GM19463 (cell line): Measurements from ENCODE around the gene IER5L.

ENCODE experiments used
- ATAC-seq: cut with Tn5 transposase; IDR thresholded peaks from one replicate; pipeline ENCODE4 v1.9.1; 2021; ENCODE audit warnings: mild to moderate bottlenecking, moderate library complexity; ENCODE audit not compliant: unreplicated experiment

Gene IER5L

DNA sequence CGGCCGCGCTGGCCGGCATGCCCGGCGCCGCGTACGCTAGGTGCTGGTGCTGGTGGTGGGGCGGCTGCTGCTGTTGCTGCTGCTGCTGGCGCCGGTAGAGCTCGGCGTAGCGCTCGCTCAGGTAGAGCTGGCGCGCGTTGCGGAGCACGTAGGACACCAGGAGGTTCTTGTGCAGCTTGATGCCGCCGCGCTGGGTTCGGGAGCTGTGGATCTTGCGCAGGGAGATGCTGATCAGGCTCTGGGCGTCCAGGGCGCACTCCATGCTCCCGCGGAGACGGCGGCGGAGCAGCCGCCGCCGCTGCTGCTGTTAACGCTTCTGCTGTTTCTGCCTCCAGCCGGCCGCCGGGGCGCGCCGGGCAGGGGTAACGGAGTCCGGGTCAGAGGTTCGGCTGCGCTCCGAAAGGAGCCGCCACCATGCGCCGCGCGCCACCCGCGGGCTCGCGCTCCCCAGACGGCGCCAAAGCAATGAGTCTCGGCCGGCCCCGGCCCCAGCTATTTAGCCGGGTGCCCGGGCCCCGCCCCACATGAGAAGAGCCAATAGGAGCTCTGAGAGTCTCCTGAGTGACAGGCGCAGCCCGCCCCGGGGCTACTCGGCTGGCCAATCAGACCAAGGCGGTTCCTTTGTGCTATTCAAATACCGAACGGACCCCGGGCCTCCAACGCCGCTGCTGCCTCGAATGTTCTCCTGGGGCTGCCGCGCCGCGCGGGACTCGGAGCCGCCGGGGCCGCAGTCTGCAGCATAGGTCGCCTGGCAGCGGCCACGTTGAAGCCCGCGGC, at the start of gene IER5L:
TSS of gene IER5L (minus strand) at position 471 of the 777 bp plus-strand sequence. CDS start at position 262, 209 bp downstream.
- ATAC-seq, result peak; percentile 87

DNA sequence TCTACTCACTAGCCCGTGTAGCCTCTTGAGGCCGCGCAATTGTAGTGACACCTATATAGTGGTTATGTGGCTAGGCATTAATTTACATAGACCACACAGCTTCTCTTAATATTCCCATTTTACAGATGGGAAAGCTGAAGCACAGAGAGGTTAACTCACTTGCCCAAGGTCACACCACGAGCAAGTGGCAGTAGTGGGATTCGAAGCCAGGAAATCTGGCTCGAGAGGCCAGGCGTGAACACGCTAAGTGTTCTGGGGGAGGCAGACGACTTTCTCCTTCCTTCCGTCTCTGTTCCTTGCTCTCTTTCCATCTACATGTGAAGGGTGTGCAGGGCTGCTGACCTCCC, 49.8 kb upstream of the IER5L start:
- no peak for ATAC-seq

DNA sequence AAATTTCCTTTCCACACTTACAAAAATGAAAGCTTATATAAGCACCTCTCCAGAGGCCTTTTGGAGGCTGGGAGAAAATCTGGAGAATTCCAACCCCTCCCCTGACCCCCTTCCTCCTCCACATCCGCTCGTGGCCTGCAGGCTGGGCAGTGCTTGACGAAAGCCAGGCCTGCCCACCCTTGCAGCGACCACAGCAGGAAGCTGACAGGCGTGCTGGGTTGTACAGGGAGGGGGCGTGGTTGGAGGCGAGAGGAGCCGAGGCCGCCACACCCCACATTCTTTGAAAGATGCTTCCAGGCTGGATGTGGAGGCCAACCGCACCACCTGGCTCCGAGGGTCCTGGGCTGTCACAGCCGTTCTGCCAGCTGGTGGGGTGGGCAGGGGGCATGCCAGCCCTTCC, 47.8 kb upstream of the IER5L start:
- ATAC-seq, result no peak

DNA sequence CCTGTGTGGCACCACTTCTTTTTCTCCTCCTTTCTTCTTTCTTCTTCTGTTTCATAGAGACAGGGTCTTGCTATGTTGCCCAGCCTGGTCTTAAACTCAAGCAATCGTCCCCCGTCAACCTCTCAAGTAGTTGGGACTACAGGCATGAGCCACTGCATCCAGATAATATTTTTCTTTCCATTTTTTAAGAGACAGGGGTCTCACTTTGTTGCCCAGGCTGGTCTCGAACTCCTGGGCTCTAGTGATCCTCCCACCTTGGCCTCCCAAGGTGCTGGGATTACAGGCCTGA, 47.4 kb upstream of the IER5L start:
- no peak for ATAC-seq

DNA sequence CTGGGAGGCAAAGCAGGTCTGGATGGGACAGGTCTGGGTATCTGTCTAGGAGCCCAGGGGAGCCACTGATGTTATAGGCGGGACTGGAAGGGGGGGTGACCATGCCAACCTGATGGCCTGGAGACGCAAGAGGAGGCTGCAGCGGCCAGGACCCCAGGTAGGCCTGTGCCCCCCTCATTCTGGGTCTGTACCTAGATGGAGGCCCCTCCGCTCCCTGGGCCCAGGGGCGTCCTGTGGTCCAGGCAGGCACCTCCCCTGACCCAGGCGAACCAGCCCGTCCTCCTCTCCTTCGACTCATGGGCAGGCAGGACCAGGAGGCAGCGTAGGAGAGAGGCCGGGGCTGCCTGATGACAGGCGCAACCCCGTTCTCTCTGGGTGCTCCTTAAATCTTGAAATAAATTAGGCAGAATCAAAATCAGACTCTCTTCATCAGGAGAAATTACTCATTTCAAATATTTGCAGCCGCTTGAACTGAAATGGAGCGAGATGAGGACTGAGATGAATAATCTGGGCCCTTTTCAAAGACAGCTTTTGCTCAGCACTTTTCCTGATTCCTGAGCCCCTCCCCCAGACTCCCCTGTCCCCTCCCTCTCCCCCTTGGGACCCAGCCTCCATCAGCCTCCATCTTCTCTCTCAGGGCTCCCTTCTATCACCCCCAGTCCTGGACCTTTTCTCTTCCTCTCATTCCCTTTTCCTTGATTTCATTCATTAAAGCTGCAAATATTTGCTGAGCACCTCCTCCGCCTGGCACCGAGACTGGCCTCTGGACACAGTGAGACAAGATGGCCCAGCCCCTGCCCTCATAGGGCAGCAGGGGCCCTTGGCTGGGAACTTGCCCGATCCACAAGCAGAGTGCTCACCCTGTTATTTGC, 46.8 kb upstream of the IER5L start:
- no peak for ATAC-seq

DNA sequence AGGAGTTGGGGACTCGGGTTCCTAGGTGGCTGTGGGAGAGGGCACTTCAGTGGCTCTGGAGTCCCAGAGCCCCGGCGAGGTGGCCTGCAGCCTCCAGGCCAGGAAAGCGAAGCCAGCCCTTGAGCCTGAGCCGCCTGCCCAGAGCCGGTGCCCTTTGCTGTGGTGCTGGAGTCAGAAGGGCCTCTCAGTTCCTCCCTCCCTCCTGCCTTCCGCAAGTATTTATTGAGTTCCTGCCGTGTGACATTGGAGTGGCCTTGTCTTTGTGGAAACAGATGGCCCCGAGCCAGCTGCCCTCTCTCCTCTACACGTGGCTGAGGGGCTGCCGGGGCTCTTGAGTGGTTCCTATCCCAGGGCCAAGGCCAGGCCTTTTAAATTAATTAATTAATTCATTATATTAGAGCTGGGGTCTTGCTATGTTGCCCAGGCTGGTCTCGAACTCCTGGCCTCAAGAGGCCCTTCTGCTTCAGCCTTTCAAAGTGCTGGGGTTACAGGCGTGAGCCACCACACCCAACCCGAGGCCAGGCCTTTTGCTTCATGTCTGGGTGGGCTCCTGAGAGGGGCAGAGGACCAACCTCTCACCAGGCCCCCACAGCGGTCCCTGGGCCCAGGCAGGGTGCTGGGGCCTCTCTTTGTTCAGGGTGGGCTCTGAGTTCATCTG, 45.6 kb upstream of the IER5L start:
- no peak for ATAC-seq

DNA sequence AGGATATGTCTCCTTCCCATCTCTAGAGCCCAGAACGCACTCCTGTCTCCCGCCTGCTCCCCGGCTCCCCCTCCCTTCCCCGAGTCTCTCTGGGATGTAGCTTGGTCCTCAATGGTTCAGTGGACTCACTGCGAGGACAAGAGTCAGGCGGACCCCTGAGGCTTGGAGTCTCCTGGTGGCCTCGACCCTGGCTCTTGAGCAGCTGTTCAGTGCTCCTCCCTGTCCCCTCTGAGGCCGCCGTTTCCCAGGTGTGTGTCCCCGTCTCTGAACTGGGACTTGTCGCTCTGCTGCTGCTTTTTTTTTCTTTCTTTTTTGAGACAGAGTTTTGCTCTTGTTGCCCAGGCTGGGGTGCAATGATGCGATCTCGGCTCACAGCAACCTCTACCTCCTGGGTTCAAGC, 44.8 kb upstream of the IER5L start:
- no peak for ATAC-seq

DNA sequence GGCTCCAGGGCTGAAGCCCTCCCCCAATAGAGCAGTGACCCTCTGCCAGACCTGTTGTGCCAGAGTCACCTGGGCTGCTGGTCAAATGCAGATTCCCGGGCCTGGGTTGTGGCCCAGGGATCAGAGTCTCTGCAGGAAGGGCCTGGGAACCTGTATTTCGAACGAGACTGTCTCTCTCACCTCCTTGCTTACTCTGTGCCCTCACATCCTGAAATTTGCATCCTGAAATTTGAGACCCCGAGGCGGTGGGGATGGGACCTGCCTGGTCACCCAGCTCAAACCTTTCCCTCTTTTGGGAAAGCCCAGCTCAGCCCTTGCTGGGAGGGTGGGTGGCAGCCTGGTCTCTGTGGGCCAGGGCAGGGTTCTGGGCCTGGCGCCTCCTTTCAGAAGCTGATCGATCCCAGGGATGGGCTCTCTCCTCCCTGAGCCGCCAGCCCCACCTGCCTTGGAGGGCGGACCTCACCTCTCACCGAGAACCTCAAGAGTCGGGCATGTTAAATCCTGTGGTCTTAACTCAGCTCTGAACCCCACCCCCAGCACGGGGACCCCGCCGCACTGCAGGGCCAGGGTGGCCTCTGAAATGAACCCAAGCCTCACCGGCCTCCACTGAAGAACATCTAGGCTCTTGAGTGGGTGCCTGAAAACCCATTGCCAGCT, 44.0 kb upstream of the IER5L start:
- no peak for ATAC-seq

DNA sequence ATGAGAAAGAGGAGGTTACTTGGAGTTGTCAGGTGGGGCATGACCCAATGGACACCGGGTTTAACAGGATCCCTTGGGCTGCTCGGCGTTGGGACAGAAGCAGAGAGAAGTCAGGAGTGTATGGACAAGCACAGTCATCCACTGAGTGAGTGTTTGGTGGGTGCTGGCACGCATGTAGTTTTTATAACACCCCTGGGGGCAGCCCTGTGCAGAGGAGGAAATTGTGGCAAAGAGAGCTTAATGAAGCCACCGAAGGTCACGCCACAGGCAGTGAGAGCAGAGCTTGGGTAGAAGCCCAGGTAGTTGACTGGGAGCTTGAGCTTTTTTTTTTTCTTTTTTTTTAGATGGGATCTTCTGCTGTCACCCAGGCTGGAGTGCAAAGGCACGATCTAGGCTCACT, 43.2 kb upstream of the IER5L start:
- no peak for ATAC-seq

DNA sequence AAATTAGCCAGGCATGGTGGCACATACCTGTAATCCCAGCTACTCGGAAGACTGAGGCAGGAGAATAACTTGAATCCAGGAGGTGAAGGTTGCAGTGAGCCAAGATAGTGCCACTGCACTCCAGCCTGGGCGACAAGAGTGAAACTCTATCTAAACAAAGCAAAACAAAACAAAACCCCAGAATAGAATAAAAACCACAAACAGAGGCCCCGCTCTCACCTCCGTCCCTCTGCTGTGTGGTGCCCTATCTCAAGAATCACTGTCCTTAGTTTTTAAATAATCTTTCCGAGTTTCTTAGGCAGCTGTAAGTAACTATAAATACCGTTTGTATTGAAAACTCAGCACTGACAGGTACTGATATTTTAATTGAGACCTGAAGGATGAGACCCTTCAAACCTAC, 42.7 kb upstream of the IER5L start:
- no peak for ATAC-seq

DNA sequence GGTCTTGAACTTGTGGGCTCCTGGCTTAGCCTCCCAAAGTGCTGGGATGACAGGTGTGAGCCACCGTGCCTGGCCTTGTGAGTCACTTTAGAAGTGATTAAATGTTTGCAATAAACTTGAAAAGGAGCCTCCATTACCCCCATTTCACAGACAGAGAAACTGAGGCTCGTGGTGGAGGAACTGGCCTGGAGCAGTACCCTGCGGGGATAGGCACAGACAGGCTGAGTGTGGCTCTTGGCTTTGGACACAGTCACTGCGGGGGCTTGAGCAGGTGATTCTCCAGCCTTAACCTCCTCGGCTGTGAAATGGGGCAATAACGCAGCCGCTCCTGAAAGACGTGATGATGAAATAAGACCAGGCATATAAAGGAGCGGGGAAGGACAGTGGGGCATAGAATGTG, 40.9 kb upstream of the IER5L start:
- ATAC-seq, result no peak

DNA sequence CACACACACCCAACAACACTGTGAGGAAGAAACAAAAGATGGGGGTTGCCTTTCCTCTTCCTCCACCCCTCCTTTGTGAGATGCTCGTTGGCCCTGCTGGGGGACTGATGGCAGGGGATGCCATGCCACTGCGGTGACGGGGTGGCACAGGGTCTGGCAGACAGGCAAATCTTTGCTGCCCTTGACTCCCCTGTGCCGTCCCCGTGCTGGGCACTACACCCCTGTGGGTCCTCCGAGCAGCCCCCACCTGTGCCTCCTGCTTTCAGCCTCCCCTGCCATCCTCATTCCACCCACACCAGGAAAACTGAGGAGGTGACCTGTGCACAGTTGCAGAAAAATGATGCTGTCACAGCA, 40.2 kb upstream of the IER5L start:
- ATAC-seq, result no peak

DNA sequence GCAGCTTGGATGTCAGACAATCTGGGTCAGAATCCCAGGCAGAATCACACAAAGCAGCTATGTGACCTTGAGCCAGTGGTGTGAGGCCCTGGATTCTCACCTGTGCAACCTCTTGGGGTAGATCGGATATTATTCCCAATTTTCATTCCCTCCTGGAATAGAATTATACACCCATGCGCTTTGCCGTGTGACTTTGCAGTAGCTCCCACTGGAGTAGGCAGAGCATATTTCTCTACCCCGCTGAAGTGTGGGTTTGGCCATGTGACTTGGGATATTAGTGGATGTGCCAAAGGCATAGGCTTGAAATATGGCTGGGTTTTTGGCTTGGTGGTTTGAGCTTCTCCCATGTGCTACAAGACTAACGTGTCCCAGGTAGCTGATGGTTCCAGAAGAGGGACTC, 35.5 kb upstream of the IER5L start:
- no peak for ATAC-seq

DNA sequence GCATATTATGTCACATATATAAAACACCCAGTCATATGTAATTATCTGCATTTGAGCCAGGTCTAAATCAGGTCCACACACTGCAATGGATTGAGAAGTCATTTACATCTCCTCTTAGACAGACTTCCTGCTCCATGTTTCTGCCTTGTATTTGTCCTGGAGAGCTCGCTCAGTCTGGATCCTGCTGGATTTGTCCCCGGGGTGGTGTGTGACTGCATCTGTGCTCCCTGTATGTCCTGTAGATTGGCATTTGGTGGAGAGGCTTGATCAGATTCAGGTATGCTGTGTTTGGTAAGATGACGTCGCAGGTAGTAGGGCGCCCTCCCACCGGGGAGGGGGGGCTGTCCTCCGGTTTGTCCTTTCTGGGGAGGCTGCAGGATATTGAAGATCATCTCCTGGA, 33.6 kb upstream of the IER5L start:
- ATAC-seq, result no peak

DNA sequence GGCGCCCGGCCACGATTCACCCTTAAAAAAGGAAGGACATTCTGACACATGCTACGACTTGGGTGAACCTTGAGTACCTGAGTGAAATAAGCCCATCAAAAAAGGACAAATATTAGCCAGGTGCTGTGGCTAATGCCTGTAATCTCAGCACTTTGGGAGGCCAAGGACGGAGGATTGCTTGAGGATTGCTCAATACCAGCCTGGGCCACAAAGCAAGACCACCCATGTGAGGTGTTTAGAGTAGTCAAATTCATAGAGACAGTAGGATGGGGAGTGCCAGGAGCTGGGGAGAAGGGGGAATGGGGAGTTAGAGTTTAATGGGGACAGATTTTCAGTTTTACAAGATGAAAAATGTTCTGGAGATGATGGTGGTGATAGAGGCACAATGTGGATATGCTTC, 32.1 kb upstream of the IER5L start:
- no peak for ATAC-seq

DNA sequence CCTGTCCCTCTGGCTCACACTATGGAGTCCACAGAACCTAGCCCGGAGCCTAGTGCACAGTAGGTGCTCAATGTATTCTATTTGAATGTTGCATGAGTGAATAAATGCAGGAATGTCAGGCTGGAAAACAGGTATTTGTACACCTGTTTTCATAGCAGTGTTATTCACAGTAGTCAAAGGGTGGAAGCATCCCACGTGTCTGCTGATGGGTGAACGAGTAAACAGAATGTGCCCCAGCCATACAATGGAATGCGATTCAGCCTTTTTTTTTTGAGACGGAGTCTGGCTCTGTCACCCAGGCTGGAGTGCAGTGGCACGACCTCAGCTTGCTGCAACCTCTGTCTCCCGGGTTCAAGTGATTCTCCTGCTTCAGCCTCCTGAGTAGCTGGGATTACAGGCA, 31.5 kb upstream of the IER5L start:
- ATAC-seq, result no peak

DNA sequence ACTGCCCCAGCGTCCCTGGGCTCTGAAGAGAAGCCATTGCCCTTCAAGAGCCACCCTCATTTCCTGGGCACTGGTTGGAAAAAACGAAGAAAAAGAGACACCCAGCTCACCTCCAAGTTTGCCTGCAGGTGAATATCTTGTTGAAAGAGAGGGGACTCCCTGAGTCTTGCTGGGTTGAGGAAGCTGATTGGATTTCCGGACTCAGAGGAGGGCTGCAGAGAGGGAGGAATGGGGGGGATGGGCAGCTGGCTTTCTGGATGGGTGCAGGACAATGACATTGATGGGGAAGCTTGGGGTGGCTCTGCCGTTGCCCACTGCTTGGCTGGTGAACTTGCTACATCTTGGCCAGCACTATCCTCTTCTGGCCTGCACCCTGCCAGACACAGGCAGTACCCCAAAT, 31.0 kb upstream of the IER5L start:
- no peak for ATAC-seq

DNA sequence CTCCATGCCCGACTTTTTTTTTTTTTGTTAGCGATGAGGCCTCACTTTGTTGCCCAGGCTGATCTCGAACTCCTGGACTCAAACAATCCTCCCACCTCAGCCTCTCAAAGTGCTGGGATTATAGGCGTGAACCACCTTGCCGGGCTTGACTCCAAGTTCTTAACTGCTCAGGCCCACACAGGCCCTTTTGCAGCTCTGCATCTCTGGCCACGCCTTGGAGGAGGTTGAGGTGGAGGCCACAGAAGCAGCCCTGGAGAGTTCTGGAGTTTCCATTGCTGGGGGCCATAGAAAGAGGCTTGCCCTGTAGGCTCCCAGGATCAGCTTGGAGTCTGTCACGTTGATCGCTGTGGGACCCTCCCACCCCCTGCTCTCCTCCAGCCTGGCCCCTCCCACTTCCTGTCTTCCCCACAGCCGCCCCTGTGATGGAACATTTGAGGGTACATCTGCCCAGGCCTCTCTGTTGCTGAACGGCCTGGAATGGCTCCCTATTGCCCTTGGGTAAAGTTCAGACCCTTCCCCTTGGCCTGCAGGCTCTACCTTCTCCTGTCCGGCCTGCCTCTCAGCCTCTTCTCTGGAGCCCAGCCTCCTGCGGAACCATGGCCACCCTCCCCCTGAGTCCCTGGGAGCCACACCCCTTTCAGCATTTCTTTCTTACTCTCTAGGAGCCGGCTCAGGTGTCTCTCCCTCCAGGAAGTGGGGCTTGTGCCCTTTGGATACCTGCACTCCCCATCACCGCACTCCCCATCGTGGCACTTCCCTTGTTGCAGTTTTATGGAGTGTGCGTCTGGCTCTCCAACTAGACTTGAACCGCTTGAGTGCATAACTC, 30.4 kb upstream of the IER5L start:
- ATAC-seq, result no peak

DNA sequence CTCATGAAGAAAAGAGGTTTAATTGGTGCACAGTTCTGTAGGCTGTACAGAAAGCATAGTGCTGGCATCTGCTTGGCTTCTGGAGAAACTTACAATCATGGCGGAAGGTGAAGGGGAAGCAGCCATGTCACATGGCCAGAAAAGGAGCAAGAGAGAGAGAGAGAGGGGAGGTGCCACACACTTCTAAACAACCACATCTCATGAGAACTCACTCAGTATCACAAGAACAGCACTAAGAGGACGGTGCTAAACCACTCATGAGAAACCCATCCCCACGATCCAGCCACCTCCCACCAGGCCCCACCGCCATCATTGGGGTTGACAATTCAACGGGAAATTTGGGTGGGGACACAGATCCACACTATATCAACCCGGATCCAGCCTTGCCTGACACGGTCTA, 28.8 kb upstream of the IER5L start:
- ATAC-seq, result no peak

DNA sequence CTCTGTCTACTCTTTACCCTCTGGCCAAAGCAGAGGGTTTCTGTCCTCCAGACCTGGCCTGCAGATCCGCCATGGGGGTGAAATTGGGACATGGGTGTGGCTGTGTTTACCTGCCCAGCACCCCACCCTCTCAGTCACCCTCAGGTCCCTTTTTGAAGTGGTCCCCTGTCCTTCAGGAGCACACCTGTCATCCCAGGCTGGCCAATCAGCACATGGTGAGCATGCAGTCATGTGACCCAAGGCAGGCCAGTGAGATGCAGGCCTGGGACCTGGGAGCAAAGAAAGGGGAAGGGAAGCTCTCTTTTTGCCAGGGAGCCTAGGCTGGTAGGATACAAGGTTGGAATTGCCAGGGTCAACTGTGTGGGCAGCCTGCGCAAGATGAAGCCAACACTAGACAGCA, 28.3 kb upstream of the IER5L start:
- no peak for ATAC-seq

DNA sequence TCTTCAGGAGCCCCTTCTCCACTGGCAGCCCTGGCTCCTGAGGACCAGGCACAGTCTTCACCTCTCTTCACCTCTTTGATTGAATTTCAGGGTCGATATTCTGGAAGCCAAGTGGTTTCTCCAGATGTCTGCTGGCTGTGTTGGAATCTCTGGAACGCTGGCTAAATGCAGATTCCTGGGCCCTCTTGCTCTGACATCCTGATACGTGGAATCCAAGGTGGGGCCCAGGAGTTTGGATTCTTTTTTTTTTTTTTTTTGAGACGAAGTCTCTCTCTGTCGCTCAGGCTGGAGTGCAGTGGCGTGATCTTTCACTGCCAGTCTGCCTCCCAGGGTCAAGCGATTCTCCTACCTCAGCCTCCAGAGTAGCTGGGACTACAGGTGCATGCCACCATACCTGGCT, 26.8 kb upstream of the IER5L start:
- no peak for ATAC-seq
